ENCODE measurements around the gene UBAP1L. TPM values are rescaled to one million over a fixed set of nuclear protein-coding genes. Genes with fewer than 3 reads are reported as not detected.
"Not testable (repeated sequence)": the region's sequence is repeated elsewhere in the genome, so short reads cannot be mapped to it uniquely, and the experiment has no call there.

Gene UBAP1L
- total RNA-seq, 1 donor from 2014 or later = 4.6 TPM

DNA sequence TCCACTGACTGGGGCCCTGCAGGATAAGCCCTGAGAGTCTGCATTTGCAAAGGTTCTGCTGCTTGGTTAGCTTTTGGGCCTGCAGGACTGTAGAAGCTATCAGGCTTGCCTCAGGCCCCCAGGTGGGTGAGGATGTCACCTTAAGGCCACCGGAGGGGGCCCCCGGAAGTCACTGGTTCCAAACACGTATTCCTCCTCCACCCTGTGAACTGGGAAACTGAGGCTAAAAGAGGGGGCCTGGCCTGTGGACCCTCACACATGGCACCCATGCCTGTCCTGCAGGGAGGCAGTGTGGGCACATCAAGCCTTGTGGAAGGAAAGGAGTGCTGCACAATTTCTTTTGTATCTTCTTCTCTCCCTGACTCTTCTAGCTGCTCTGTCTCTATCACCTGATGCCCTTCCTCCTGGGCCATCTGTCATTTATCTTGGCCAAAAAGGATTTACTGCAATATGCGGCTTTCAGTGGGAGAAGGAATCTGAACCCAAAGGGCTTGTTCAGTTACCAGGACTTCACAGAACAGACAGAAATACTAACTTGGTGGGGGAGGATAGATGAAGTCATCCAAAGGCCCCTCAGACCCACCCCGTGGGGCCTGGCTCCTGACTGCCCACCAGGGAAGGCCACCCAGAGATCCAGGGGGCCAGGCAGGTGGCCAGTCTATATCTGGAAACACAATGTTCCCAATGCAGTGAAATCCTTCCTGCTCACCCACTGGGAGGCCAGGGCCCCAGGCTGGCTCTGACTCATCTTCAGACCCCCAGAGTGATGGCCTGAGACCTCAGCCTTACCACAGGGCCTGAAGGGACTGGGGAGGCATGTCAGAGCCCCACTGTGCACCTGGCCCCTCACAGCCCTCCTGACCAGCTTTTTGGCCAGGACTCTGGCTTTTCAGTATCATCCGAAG is 18.3 kb downstream of the UBAP1L start:
- Mint-ChIP-seq H3K27ac (ENCODE audit: unreplicated experiment) (no peak overlapping the region), H3K4me1 (ENCODE audit: low read depth, unreplicated experiment) (peaks cover 5% of the 10 kb centered on the region), H3K9me3 (ENCODE audit: unreplicated experiment) (peaks cover 3% of the 10 kb centered on the region), H3K27me3 (ENCODE audit: unreplicated experiment) (peaks cover 2% of the 10 kb centered on the region), H3K4me3 (ENCODE audit: unreplicated experiment) (no peak overlapping the region), H3K36me3 (ENCODE audit: unreplicated experiment) (peaks cover 7% of the 10 kb centered on the region)
- no peak for DNase-seq
- TF ChIP-seq, protein P1, sequence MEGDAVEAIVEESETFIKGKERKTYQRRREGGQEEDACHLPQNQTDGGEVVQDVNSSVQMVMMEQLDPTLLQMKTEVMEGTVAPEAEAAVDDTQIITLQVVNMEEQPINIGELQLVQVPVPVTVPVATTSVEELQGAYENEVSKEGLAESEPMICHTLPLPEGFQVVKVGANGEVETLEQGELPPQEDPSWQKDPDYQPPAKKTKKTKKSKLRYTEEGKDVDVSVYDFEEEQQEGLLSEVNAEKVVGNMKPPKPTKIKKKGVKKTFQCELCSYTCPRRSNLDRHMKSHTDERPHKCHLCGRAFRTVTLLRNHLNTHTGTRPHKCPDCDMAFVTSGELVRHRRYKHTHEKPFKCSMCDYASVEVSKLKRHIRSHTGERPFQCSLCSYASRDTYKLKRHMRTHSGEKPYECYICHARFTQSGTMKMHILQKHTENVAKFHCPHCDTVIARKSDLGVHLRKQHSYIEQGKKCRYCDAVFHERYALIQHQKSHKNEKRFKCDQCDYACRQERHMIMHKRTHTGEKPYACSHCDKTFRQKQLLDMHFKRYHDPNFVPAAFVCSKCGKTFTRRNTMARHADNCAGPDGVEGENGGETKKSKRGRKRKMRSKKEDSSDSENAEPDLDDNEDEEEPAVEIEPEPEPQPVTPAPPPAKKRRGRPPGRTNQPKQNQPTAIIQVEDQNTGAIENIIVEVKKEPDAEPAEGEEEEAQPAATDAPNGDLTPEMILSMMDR (IDR thresholded peaks at IDR 0.05; ENCODE audit: partially characterized antibody, unreplicated experiment) = no peak

DNA sequence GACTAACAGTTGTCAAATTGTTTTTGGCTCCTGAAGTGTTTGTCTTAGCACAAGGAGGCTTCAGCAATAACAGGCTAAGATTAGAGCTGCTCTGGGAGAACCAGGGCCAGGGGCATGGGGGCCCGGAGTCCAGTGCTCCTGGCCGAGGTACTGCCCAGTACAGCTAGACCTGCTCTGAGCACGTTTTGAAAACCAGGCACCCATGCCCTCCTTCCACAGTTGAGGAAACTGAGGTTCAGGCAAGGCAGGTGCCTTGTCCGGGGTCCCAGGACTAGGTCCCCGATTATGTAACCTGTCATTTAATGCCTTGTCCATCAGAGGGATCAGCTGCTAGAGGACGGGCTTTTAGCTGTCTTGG is 19.3 kb downstream of the UBAP1L start:
- DNase-seq = no peak
- H3K36me3 Mint-ChIP-seq (ENCODE audit: unreplicated experiment) = peaks cover 7% of the 10 kb centered on the region
- TF ChIP-seq, protein P1 (IDR thresholded peaks at IDR 0.05; ENCODE audit: partially characterized antibody, unreplicated experiment) = no peak
- H3K4me1 Mint-ChIP-seq (ENCODE audit: low read depth, unreplicated experiment) = peaks cover 3% of the 10 kb centered on the region
- no peaks in the 10 kb centered on the region for H3K27me3 Mint-ChIP-seq (ENCODE audit: unreplicated experiment)
- no peak overlapping the region for H3K27ac Mint-ChIP-seq (ENCODE audit: unreplicated experiment)
- H3K4me3 Mint-ChIP-seq (ENCODE audit: unreplicated experiment) = no peak overlapping the region
- H3K9me3 Mint-ChIP-seq (ENCODE audit: unreplicated experiment) = peaks cover 3% of the 10 kb centered on the region

DNA sequence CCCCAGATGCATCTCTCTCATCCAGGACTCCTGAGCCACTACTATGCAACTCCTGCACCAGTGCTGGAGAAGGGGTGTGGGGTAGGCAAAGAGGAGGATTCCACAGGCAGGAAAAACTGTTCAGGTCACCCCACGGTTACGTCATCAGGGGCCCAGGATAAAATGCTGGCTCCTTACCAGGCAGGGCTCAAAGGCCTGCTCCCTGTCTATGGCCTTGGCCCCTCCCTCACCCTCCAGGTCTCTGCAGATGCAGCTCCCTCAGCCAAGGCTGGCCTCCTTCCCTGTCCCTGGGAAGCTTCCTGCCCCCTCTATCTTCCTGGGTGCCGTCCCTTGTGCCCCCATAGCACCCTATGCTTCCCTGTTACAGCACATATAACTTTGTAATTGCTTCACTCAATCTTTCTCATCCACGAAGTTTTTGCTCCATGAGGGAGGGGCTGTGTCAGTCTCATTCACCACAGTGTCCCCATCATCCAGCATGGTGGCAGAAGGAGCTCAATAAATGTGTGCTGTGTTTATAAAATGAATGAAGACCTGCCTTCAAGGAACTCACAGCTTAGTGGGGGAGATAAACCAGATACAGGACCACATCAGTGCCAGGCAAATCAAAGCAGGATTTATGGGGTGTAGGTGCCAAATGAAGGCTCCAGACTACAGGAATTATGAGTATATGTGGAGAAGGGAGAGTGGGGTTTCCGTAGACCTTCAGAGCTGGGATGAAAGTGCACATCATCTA is 19.8 kb downstream of the UBAP1L start:
- DNase-seq = no peak
- TF ChIP-seq, protein P1 (IDR thresholded peaks at IDR 0.05; ENCODE audit: partially characterized antibody, unreplicated experiment) = no peak
- Mint-ChIP-seq H3K36me3 (ENCODE audit: unreplicated experiment) (peaks cover 7% of the 10 kb centered on the region), H3K4me1 (ENCODE audit: low read depth, unreplicated experiment) (peaks cover 3% of the 10 kb centered on the region), H3K27me3 (ENCODE audit: unreplicated experiment) (no peaks in the 10 kb centered on the region), H3K4me3 (ENCODE audit: unreplicated experiment) (no peak overlapping the region), H3K27ac (ENCODE audit: unreplicated experiment) (no peak overlapping the region), H3K9me3 (ENCODE audit: unreplicated experiment) (peaks cover 3% of the 10 kb centered on the region)

DNA sequence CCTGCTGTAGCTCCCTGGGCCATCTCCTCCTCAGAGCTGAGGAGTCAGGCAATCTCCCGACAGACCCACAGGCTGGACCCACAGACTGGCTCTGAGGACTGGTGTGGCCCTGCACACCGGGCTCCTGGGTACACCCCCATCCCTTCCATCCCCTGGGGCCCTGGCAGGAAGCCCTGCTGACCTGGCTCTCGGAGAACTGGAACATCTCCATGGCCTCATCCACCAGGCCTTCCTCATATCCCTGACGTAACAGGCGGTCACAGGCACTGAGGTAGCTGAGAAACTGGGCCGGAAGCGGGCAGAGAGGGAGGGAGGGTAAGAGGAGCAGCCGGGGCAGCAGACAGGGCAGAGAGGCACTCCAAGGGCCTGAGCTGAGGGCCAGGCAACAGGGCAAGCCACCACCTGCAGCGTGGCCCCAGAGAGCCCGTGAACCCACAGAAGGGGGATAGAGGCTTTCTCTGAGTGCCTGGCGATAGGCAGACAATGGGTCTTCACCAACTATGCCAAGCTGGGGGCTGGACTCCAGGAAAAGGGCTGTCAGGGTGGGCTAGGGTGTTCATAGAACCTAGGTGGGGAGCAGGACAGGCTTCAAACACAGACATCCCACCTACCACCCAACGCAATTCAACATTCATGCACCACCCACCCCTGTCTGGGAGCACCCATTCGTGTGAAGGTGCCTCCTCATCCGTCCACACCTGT is 20.6 kb downstream of the UBAP1L start:
- Mint-ChIP-seq H3K27ac (ENCODE audit: unreplicated experiment) (no peak overlapping the region), H3K27me3 (ENCODE audit: unreplicated experiment) (no peaks in the 10 kb centered on the region), H3K4me3 (ENCODE audit: unreplicated experiment) (no peak overlapping the region), H3K36me3 (ENCODE audit: unreplicated experiment) (peaks cover 7% of the 10 kb centered on the region), H3K4me1 (ENCODE audit: low read depth, unreplicated experiment) (peaks cover 3% of the 10 kb centered on the region), H3K9me3 (ENCODE audit: unreplicated experiment) (peaks cover 3% of the 10 kb centered on the region)
- TF ChIP-seq, protein P1 (IDR thresholded peaks at IDR 0.05; ENCODE audit: partially characterized antibody, unreplicated experiment) = no peak
- DNase-seq = no peak

DNA sequence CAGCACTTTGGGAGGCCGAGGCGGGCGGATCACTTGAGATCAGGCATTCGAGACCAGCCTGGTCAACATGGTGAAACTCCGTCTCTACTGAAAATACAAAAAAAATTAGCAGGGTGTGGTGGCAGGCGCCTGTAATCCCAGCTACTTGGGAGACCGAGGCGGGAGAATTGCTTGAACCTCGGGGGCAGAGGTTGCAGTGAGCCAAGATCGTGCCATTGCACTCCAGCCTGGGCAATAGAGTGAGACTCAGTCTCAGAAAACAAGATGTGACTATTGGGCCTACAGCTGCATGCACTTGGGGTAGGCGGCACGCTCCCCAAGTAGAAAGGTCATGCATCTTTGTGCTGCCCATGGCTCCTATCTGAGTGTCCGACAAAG is 21.2 kb downstream of the UBAP1L start:
- not testable (repeated sequence) for DNase-seq; H3K36me3 Mint-ChIP-seq (ENCODE audit: unreplicated experiment); H3K4me3 Mint-ChIP-seq (ENCODE audit: unreplicated experiment); H3K9me3 Mint-ChIP-seq (ENCODE audit: unreplicated experiment); H3K27ac Mint-ChIP-seq (ENCODE audit: unreplicated experiment); H3K27me3 Mint-ChIP-seq (ENCODE audit: unreplicated experiment); H3K4me1 Mint-ChIP-seq (ENCODE audit: low read depth, unreplicated experiment)
